WERI-Rb-1 (cell line): Measurements from ENCODE around the gene PTPRN2.

Experiments
- DNase-seq: peaks from one replicate; pipeline ENCODE4 v3.0.0-alpha.2; 2020
- H3K27ac ChIP-seq: fragments of 250-450 bp; sonication (Bioruptor Pico); 2 replicates; pipeline ENCODE4 v1.5.1; 2020; ENCODE audit warnings: mild to moderate bottlenecking, moderate library complexity
- H3K27me3 ChIP-seq: fragments of 250-450 bp; sonication (Bioruptor Pico); 2 replicates; pipeline ENCODE4 v1.5.1; 2021; ENCODE audit warnings: mild to moderate bottlenecking, low read depth, moderate library complexity; ENCODE audit not compliant: insufficient read depth, severe bottlenecking
- H3K36me3 ChIP-seq: fragments of 250-450 bp; sonication (Bioruptor Pico); 2 replicates; pipeline ENCODE4 v1.5.1; 2020; ENCODE audit warnings: mild to moderate bottlenecking, moderate library complexity
- H3K4me3 ChIP-seq: 2 replicates; pipeline ENCODE4 v1.5.1; 2011; ENCODE audit warnings: low read depth, mild to moderate bottlenecking, control low read depth, low read length
- H3K9me3 ChIP-seq: fragments of 250-450 bp; sonication (Bioruptor Pico); 2 replicates; pipeline ENCODE4 v1.5.1; 2021; ENCODE audit warnings: mild to moderate bottlenecking, moderate library complexity; ENCODE audit not compliant: severe bottlenecking
- CTCF ChIP-seq: IDR thresholded peaks from 2 replicates; pipeline ENCODE4 v1.5.1; 2011; ENCODE audit warnings: low read depth, mild to moderate bottlenecking, control low read depth, inconsistent platforms, low read length

Gene PTPRN2

DNA sequence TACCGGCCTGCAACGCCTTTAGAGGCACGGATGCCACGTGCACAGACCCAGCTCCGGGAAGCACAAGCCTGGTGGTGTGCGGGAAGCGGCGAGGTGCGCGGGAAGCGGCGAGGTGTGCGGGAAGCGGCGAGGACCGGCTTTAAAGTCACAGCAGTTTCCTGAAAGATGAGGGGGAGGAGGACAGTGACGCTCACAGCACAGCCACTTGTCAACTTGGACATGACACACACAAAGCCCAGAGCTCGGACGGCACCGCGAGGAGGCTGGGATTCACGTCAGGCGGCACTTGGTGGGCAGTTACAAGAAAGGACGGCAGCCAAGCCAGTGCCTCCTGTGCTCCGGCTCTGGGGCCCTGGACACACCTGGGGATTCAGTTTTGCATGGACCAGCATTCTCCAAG lies 724.9 kb downstream of the PTPRN2 start:
- H3K9me3 ChIP-seq = no peaks in the 10 kb centered on the region
- no peak overlapping the region for H3K27ac ChIP-seq
- no peaks in the 10 kb centered on the region for H3K36me3 ChIP-seq
- no peak for DNase-seq
- H3K4me3 ChIP-seq = no peak overlapping the region
- TF ChIP-seq CTCF = no peak
- no peaks in the 10 kb centered on the region for H3K27me3 ChIP-seq

DNA sequence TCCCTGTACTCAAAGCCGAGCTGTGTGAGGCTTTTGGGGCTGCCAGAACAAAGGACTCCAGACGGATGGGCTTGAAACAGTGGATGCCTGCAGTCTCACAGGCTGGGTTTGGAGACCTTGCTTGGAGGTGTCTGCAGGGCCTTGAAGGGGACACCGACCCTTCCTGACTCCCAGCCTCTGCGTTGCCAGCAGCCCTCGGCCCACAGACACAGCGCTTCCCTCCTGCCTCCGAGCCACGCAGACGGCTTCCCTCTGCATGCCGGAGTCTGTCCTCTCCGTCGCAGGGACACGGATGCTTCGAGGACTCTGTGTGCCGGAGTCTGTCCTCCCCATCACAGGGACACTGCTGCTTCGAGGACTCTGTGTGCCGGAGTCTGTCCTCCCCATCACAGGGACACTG lies 726.1 kb downstream of the PTPRN2 start:
- H3K27ac ChIP-seq = no peak overlapping the region
- H3K36me3 ChIP-seq = no peaks in the 10 kb centered on the region
- no peak for DNase-seq
- no peaks in the 10 kb centered on the region for H3K9me3 ChIP-seq
- TF ChIP-seq CTCF = no peak
- H3K27me3 ChIP-seq = no peaks in the 10 kb centered on the region
- no peak overlapping the region for H3K4me3 ChIP-seq

DNA sequence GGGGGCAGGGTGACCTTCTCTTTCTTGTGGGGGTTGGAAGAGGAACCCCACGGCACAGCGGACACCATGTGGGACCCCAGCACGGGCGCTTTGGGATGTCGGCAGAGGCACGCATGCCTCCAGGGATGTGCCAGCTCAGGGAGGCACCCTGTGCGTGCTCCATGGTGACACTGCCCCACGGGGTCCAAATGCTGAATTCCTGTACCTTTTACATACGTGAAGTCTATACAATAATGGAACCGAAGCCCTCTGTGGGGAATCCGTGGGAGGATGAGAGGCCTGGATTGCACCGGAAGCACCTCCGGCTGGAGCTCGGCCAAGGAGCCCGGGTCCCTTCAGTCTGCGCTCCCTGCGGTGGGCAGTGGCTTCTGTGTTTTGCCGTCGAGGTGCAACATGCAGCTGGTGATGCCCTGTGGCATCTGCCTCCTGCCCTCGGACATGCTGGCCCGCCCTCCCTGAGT lies 726.6 kb downstream of the PTPRN2 start:
- no peak for DNase-seq
- no peaks in the 10 kb centered on the region for H3K9me3 ChIP-seq
- H3K27me3 ChIP-seq = no peaks in the 10 kb centered on the region
- no peak overlapping the region for H3K4me3 ChIP-seq
- TF ChIP-seq CTCF = no peak
- H3K27ac ChIP-seq = no peak overlapping the region
- no peaks in the 10 kb centered on the region for H3K36me3 ChIP-seq

GRCh38 chr7:157860406-157860805 lies 727.2 kb downstream of the PTPRN2 start:
- H3K36me3 ChIP-seq = no peaks in the 10 kb centered on the region
- no peak for DNase-seq
- no peak for TF ChIP-seq CTCF
- H3K4me3 ChIP-seq = no peak overlapping the region
- no peaks in the 10 kb centered on the region for H3K9me3 ChIP-seq
- no peaks in the 10 kb centered on the region for H3K27me3 ChIP-seq
- H3K27ac ChIP-seq = no peak overlapping the region

GRCh38 chr7:157859915-157860314 lies 727.7 kb downstream of the PTPRN2 start:
- no peak for TF ChIP-seq CTCF
- no peaks in the 10 kb centered on the region for H3K36me3 ChIP-seq
- no peaks in the 10 kb centered on the region for H3K27me3 ChIP-seq
- no peak overlapping the region for H3K27ac ChIP-seq
- no peaks in the 10 kb centered on the region for H3K9me3 ChIP-seq
- H3K4me3 ChIP-seq = no peak overlapping the region
- DNase-seq = no peak

DNA sequence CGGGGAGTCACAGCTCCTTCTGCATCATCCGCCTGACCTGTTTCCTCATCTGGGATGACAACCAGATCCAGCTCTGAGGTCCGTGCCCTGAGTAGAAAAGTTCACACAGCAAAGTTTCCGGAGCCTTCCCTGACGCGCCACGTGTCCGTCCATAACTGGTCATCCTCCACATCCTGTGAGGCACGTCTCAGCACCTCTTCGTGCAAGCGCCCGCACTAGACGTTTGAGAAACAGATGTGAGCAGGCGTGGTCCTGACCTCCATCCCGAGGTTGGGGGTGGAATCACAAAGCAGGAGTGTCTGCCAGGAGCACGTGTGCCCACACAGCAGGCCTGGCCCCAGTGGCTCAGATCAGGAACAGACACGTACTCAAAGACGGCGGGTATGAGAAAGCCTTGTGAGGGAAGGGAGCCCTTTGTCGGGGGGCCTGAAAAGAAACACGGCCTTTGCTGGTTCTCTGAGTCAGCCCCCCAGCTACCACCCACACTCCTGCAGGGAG lies 730.0 kb downstream of the PTPRN2 start:
- Histone ChIP-seq H3K4me3 (no peak overlapping the region), H3K27me3 (no peaks in the 10 kb centered on the region), H3K27ac (no peak overlapping the region), H3K36me3 (no peaks in the 10 kb centered on the region), H3K9me3 (no peaks in the 10 kb centered on the region)
- no peak for DNase-seq
- TF ChIP-seq CTCF = no peak
